Ishikawa (cell line): ENCODE results near the gene IL17RD.

ENCODE experiments used
- CEBPB ChIP-seq: IDR thresholded peaks from 2 replicates; pipeline ENCODE4 v1.6.1; 2012
- CREB1 ChIP-seq: IDR thresholded peaks from 2 replicates; pipeline ENCODE4 v1.6.1; 2012; ENCODE audit warnings: low read depth
- EGR1 ChIP-seq: IDR thresholded peaks from 2 replicates; pipeline ENCODE4 v1.6.1; 2012
- EP300 ChIP-seq: IDR thresholded peaks from 2 replicates; pipeline ENCODE4 v1.6.1; 2012; ENCODE audit warnings: borderline replicate concordance
- FOXM1 ChIP-seq: IDR thresholded peaks from 2 replicates; pipeline ENCODE4 v1.6.1; 2012; ENCODE audit warnings: low read depth, borderline replicate concordance
- NFIC ChIP-seq: IDR thresholded peaks from 2 replicates; pipeline ENCODE4 v1.6.1; 2012
- RAD21 ChIP-seq: IDR thresholded peaks from 2 replicates; pipeline ENCODE4 v1.6.1; 2012; ENCODE audit warnings: low read depth
- TAF1 ChIP-seq: IDR thresholded peaks from 2 replicates; pipeline ENCODE4 v1.6.1; 2012; ENCODE audit warnings: low read depth, mild to moderate bottlenecking
- TCF12 ChIP-seq: IDR thresholded peaks from 2 replicates; pipeline ENCODE4 v1.6.1; 2012; ENCODE audit warnings: low read depth
- TEAD4 ChIP-seq: IDR thresholded peaks from 2 replicates; pipeline ENCODE4 v1.6.1; 2012
- YY1 ChIP-seq: IDR thresholded peaks from 2 replicates; pipeline ENCODE4 v1.6.1; 2012; ENCODE audit warnings: low read depth
- ZBTB7A ChIP-seq: IDR thresholded peaks from 2 replicates; pipeline ENCODE4 v1.6.1; 2012; ENCODE audit warnings: low read depth
- TF ChIP-seq, protein P1 (sequence below): IDR thresholded peaks from 2 replicates; pipeline ENCODE4 v1.6.1; 2012
- TF ChIP-seq, protein P2 (sequence below): IDR thresholded peaks from 2 replicates; pipeline ENCODE4 v1.6.1; 2012
- TF ChIP-seq, protein P3 (sequence below): IDR thresholded peaks from 2 replicates; pipeline ENCODE4 v1.6.1; 2012; ENCODE audit warnings: low read depth, mild to moderate bottlenecking

Gene IL17RD

DNA sequence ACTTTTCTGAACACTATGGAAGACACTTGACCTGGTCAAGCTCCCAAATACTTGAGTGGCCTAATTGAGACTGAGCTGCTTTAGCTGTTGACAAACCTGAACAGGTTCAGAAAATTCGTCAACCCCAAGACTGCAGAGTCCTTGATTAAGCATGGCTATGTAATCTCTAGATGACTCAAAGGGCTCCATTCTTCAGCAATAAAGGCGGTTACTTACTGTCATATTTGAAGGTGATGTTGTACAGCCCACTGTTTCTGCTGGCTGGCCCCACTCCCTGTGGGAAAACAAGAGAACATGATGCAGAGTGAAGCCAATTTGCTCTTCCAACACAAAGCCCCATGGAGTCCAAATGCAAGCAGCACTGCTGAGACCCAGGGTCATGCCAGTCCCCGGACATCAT lies 45.1 kb downstream of the IL17RD start:
- TF ChIP-seq EGR1 (no peak), YY1 (no peak), RAD21 (no peak), CREB1 (no peak), NFIC (no peak), TAF1 (no peak), FOXM1 (no peak)
- TF ChIP-seq, protein P1, sequence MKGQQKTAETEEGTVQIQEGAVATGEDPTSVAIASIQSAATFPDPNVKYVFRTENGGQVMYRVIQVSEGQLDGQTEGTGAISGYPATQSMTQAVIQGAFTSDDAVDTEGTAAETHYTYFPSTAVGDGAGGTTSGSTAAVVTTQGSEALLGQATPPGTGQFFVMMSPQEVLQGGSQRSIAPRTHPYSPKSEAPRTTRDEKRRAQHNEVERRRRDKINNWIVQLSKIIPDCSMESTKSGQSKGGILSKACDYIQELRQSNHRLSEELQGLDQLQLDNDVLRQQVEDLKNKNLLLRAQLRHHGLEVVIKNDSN = no peak
- TF ChIP-seq, protein P2, sequence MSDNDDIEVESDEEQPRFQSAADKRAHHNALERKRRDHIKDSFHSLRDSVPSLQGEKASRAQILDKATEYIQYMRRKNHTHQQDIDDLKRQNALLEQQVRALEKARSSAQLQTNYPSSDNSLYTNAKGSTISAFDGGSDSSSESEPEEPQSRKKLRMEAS = no peak

DNA sequence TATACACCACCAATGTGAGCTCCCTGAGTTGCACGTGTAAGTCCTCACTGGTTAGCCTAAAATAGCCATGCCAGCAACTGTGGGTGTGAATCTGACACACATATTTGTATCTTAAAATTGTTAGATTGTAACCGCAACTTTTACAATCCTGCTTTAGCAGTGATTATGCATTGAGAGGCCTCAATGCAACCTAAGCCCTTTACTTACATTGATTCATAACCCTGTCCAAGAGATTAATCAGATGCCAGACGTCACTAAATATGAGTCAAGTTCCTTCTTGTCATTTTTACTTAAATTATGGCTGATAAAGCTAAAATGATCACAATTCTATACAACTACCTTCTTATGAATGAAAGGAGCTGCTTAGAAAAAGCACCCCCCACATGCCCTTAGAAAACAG lies 46.9 kb downstream of the IL17RD start:
- TF ChIP-seq TEAD4 = no peak
- TF ChIP-seq TAF1 = no peak
- no peak for TF ChIP-seq EP300
- TF ChIP-seq, protein P1 = no peak
- TF ChIP-seq, protein P3, sequence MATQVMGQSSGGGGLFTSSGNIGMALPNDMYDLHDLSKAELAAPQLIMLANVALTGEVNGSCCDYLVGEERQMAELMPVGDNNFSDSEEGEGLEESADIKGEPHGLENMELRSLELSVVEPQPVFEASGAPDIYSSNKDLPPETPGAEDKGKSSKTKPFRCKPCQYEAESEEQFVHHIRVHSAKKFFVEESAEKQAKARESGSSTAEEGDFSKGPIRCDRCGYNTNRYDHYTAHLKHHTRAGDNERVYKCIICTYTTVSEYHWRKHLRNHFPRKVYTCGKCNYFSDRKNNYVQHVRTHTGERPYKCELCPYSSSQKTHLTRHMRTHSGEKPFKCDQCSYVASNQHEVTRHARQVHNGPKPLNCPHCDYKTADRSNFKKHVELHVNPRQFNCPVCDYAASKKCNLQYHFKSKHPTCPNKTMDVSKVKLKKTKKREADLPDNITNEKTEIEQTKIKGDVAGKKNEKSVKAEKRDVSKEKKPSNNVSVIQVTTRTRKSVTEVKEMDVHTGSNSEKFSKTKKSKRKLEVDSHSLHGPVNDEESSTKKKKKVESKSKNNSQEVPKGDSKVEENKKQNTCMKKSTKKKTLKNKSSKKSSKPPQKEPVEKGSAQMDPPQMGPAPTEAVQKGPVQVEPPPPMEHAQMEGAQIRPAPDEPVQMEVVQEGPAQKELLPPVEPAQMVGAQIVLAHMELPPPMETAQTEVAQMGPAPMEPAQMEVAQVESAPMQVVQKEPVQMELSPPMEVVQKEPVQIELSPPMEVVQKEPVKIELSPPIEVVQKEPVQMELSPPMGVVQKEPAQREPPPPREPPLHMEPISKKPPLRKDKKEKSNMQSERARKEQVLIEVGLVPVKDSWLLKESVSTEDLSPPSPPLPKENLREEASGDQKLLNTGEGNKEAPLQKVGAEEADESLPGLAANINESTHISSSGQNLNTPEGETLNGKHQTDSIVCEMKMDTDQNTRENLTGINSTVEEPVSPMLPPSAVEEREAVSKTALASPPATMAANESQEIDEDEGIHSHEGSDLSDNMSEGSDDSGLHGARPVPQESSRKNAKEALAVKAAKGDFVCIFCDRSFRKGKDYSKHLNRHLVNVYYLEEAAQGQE = no peak
- no peak for TF ChIP-seq CEBPB
- TF ChIP-seq RAD21 = no peak
- TF ChIP-seq YY1 = no peak
- TF ChIP-seq, protein P2 = no peak
- no peak for TF ChIP-seq CREB1
- TF ChIP-seq ZBTB7A = no peak
- TF ChIP-seq EGR1 = no peak
- TF ChIP-seq FOXM1 = no peak
- TF ChIP-seq TCF12 = no peak
- TF ChIP-seq NFIC = no peak

DNA sequence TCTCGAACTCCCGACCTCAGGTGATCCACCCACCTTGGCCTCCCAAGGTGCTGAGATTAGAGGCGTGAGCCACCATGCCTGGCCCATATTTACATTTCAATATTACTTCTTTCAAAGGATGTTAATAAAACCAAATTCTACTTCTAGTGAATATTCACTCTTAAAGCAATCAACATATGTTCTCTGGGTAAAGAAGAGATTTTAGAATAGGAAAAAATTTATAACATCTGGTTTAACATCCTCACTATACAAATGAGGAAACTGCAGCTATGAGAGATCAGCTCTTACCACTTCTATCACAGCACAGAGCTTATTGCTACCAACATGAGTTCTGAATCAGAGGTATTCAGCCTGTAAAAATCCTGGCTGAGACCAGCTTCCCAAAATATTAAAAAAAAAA lies 48.7 kb downstream of the IL17RD start:
- TF ChIP-seq CEBPB = no peak
- TF ChIP-seq NFIC = no peak
- TF ChIP-seq, protein P1 = no peak
- no peak for TF ChIP-seq FOXM1
- TF ChIP-seq EGR1 = no peak
- TF ChIP-seq, protein P3 = no peak
- TF ChIP-seq YY1 = no peak
- no peak for TF ChIP-seq TAF1
- no peak for TF ChIP-seq RAD21
- TF ChIP-seq, protein P2 = no peak

DNA sequence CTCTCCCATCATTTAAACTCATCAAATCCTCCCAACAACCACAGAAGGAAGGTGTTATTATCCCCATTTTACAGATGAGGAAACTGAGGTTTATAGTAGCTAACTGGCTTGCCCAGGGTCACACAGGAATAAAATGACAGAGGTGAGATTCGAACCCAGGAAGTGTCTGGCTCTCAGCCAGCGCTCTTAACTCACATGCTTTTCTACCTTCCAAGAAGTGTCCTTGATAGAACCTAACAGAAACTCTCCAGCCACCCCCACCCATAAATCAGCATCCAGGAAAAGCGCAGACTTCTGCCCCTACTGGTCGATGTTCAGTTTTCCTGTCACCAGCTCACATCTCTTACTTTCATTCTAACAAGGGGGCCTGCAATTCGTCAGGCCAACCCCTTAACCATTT lies 52.9 kb downstream of the IL17RD start:
- TF ChIP-seq TCF12 = no peak
- TF ChIP-seq RAD21 = no peak
- no peak for TF ChIP-seq TEAD4
- TF ChIP-seq, protein P2 = no peak
- TF ChIP-seq ZBTB7A = no peak
- TF ChIP-seq, protein P1 = no peak
- no peak for TF ChIP-seq EP300
- no peak for TF ChIP-seq EGR1
- TF ChIP-seq TAF1 = no peak
- TF ChIP-seq FOXM1 = no peak
- TF ChIP-seq, protein P3 = no peak
- TF ChIP-seq CEBPB = no peak
- TF ChIP-seq NFIC = no peak
- TF ChIP-seq YY1 = no peak
- no peak for TF ChIP-seq CREB1
